KMS-11 (cell line): ENCODE measurements around the gene PRG2.

ENCODE experiments used
- H2AFZ ChIP-seq: fragments of 200-600 bp; sonication (generic); 2 replicates; pipeline ENCODE4 v1.6.1; 2016; ENCODE audit warnings: antibody characterized with exemption, mixed run types, low read depth
- H3K27ac ChIP-seq: fragments of 200-600 bp; sonication (generic); 2 replicates; pipeline ENCODE4 v1.6.1; 2016; ENCODE audit warnings: mild to moderate bottlenecking, mixed run types
- H3K27me3 ChIP-seq: fragments of 200-600 bp; sonication (generic); 2 replicates; pipeline ENCODE4 v1.6.1; 2017; ENCODE audit warnings: mild to moderate bottlenecking, low read depth, mixed run types, moderate library complexity; ENCODE audit not compliant: insufficient read depth
- H3K36me3 ChIP-seq: fragments of 200-600 bp; sonication (generic); 2 replicates; pipeline ENCODE4 v1.6.1; 2017; ENCODE audit warnings: mild to moderate bottlenecking, mixed run types; ENCODE audit not compliant: insufficient read depth
- H3K4me1 ChIP-seq: fragments of 200-600 bp; sonication (generic); 2 replicates; pipeline ENCODE4 v1.6.1; 2016; ENCODE audit warnings: mild to moderate bottlenecking, low read depth, mixed run types; ENCODE audit not compliant: poor library complexity, severe bottlenecking
- H3K4me2 ChIP-seq: fragments of 200-600 bp; sonication (generic); 2 replicates; pipeline ENCODE4 v1.7.0; 2016; ENCODE audit warnings: mild to moderate bottlenecking, mixed run types
- H3K4me3 ChIP-seq: fragments of 200-600 bp; sonication (generic); IDR thresholded peaks from 2 replicates; pipeline ENCODE4 v1.6.1; 2017; ENCODE audit warnings: low read depth, low read length, mixed read lengths; ENCODE audit not compliant: insufficient read depth
- H3K79me2 ChIP-seq: fragments of 200-600 bp; sonication (generic); 2 replicates; pipeline ENCODE4 v1.6.1; 2016; ENCODE audit warnings: low read depth, mixed run types; ENCODE audit not compliant: insufficient read depth
- H3K9ac ChIP-seq: fragments of 200-600 bp; sonication (generic); 2 replicates; pipeline ENCODE4 v1.6.1; 2016; ENCODE audit warnings: mild to moderate bottlenecking, mixed run types
- H4K20me1 ChIP-seq: fragments of 200-600 bp; sonication (generic); 2 replicates; pipeline ENCODE4 v1.6.1; 2016; ENCODE audit warnings: mild to moderate bottlenecking, mixed run types; ENCODE audit not compliant: insufficient read depth
- TF ChIP-seq, protein P1 (sequence below): fragments of 200-600 bp; sonication (generic); conservative IDR thresholded peaks from 2 replicates; pipeline ENCODE4 v1.6.1; 2017; ENCODE audit warnings: low read depth, mild to moderate bottlenecking, antibody characterized with exemption, low read length, moderate library complexity, mixed read lengths

Gene PRG2

DNA sequence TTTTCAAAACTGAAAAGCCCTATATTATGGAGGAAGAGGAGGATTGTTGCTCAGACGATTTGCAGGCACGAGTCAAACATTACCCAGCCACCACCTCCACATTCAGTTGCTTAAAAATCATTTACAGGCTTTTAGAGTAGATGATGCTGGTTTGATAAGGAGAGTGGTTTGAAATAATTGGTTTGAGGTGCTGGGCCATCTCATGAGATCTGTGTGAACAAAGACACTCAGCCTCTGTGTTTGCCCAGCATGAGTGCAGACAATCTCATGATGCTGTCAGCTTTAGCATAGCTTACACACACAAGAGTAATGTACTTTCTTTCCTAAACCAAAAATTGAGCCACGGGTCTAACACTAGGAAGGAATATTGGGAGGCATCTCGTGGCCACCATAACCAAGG lies 32.2 kb upstream of the PRG2 start:
- no peaks in the 10 kb centered on the region for H3K4me1 ChIP-seq
- TF ChIP-seq, protein P1, sequence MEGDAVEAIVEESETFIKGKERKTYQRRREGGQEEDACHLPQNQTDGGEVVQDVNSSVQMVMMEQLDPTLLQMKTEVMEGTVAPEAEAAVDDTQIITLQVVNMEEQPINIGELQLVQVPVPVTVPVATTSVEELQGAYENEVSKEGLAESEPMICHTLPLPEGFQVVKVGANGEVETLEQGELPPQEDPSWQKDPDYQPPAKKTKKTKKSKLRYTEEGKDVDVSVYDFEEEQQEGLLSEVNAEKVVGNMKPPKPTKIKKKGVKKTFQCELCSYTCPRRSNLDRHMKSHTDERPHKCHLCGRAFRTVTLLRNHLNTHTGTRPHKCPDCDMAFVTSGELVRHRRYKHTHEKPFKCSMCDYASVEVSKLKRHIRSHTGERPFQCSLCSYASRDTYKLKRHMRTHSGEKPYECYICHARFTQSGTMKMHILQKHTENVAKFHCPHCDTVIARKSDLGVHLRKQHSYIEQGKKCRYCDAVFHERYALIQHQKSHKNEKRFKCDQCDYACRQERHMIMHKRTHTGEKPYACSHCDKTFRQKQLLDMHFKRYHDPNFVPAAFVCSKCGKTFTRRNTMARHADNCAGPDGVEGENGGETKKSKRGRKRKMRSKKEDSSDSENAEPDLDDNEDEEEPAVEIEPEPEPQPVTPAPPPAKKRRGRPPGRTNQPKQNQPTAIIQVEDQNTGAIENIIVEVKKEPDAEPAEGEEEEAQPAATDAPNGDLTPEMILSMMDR = no peak
- H3K4me2 ChIP-seq = no peak overlapping the region
- H3K79me2 ChIP-seq = no peaks in the 10 kb centered on the region
- no peaks in the 10 kb centered on the region for H3K27me3 ChIP-seq
- no peaks in the 10 kb centered on the region for H3K36me3 ChIP-seq
- no peak overlapping the region for H2AFZ ChIP-seq
- H3K27ac ChIP-seq = no peak overlapping the region
- H4K20me1 ChIP-seq = no peaks in the 10 kb centered on the region
- no peak overlapping the region for H3K9ac ChIP-seq
- H3K4me3 ChIP-seq = no peak overlapping the region

DNA sequence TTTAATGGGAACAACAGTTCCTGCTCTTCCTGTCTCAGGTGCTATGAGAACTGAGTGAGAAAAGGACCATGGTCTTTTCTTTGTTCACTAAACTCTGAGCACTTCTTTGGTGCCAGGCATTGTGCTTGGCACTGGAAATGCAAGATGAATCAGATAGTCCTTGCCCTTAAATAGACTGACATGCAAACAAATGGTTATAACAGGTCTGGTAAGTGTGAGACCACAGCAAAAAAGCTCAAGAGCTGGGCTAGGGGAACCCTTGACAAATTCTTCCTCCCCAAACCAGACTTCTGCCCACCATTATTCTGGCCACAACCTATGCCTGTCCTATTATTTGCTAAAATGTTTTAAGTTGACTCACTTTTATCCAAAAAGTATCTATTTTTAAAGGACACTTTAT lies 31.4 kb upstream of the PRG2 start:
- H3K4me2 ChIP-seq = no peak overlapping the region
- H3K9ac ChIP-seq = no peak overlapping the region
- TF ChIP-seq, protein P1 = no peak
- H3K4me3 ChIP-seq = no peak overlapping the region
- H3K4me1 ChIP-seq = no peaks in the 10 kb centered on the region
- H3K79me2 ChIP-seq = no peaks in the 10 kb centered on the region
- H3K27ac ChIP-seq = no peak overlapping the region
- H3K36me3 ChIP-seq = no peaks in the 10 kb centered on the region
- no peaks in the 10 kb centered on the region for H4K20me1 ChIP-seq
- no peak overlapping the region for H2AFZ ChIP-seq
- H3K27me3 ChIP-seq = no peaks in the 10 kb centered on the region

- no peaks in the 10 kb centered on the region for H4K20me1 ChIP-seq
- no peaks in the 10 kb centered on the region for H3K36me3 ChIP-seq
- H3K79me2 ChIP-seq = no peaks in the 10 kb centered on the region
- no peak overlapping the region for H2AFZ ChIP-seq
- TF ChIP-seq, protein P1 = no peak
- no peak overlapping the region for H3K9ac ChIP-seq
- H3K27ac ChIP-seq = no peak overlapping the region
- no peaks in the 10 kb centered on the region for H3K27me3 ChIP-seq
- no peaks in the 10 kb centered on the region for H3K4me1 ChIP-seq
- H3K4me2 ChIP-seq = no peak overlapping the region
- H3K4me3 ChIP-seq = no peak overlapping the region
Measured at GRCh38 chr11:57421066-57421465, 30.6 kb upstream of the PRG2 start.

DNA sequence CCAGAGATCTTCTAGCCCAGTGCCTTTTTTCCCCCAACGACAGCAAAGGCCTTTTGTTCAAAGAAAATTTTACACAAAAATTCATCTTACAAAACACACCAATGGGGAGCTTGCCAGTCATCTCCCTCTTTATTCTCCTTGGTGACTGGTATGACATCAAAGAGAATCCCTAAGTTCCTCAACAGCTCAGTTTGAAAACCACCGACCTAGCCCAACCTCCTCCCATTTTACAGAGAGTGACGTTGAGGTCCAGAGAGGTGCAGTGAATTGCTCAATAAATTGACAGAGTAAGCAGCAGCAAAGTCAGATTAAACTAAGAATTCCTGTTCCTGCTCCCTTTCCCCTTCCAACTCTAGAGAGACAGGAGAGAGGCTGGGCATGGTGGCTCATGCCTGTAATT lies 28.7 kb upstream of the PRG2 start:
- no peaks in the 10 kb centered on the region for H3K79me2 ChIP-seq
- H3K27me3 ChIP-seq = no peaks in the 10 kb centered on the region
- no peak overlapping the region for H2AFZ ChIP-seq
- TF ChIP-seq, protein P1 = no peak
- H3K4me1 ChIP-seq = no peaks in the 10 kb centered on the region
- no peak overlapping the region for H3K4me2 ChIP-seq
- H3K4me3 ChIP-seq = no peak overlapping the region
- no peaks in the 10 kb centered on the region for H4K20me1 ChIP-seq
- H3K27ac ChIP-seq = no peak overlapping the region
- H3K36me3 ChIP-seq = no peaks in the 10 kb centered on the region
- no peak overlapping the region for H3K9ac ChIP-seq

DNA sequence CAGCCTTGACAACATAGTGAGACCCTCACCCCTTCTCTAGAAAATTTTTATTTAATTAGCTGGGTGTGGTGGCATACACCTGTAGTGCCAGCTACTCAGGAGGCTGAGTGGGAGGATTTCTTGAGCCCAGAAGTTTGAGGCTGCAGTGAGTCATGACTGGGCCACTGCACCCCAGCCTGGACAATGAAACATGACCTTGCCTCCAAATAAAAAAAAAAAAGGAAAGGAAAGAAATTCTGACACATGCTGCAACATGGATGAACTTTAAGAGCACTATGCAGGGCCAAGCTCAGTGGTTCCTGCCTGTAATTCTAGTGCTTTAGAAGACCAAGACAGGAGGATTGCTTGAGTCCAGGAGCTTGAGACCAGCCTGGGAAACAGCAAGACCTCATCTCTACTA lies 27.7 kb upstream of the PRG2 start:
- no peaks in the 10 kb centered on the region for H4K20me1 ChIP-seq
- TF ChIP-seq, protein P1 = no peak
- H3K79me2 ChIP-seq = no peaks in the 10 kb centered on the region
- no peaks in the 10 kb centered on the region for H3K4me1 ChIP-seq
- no peak overlapping the region for H3K4me2 ChIP-seq
- no peak overlapping the region for H3K4me3 ChIP-seq
- no peaks in the 10 kb centered on the region for H3K27me3 ChIP-seq
- H3K9ac ChIP-seq = no peak overlapping the region
- no peak overlapping the region for H3K27ac ChIP-seq
- no peaks in the 10 kb centered on the region for H3K36me3 ChIP-seq
- H2AFZ ChIP-seq = no peak overlapping the region
